Small intestine (tissue), 7 donors: ENCODE measurements around the gene ATP2A2. TPM values are rescaled to one million over a fixed set of nuclear protein-coding genes. Genes with fewer than 3 reads are reported as not detected.

ENCODE experiments used
- DNase-seq, 2 donors: peaks; one replicate each; pipeline versions ENCODE4 v3.0.0 to v3.0.0-alpha.2; 2013
- FAIRE-seq: peaks from 2 replicates; lab custom pipeline; 2012; peaks lifted over from hg19 to GRCh38; lab: Jason Lieb, UNC
- H3K27ac ChIP-seq, 3 donors: one replicate each; pipeline ENCODE4 v1.5.1; 2013; ENCODE audit warnings: low read length in 2 of 3, mild to moderate bottlenecking in 2 of 3, control low read depth in 1 of 3, inconsistent platforms in 1 of 3, low read depth in 1 of 3, moderate library complexity in 1 of 3
- H3K27me3 ChIP-seq, 3 donors: one replicate each; pipeline ENCODE4 v1.6.1; 2013; ENCODE audit warnings: low read length in 3 of 3, inconsistent platforms in 1 of 3; ENCODE audit not compliant: control insufficient read depth in 3 of 3, insufficient read depth in 3 of 3
- H3K36me3 ChIP-seq, 3 donors: one replicate each; pipeline ENCODE4 v1.6.1; 2013; ENCODE audit warnings: low read length in 3 of 3, inconsistent platforms in 1 of 3, low read depth in 1 of 3, mild to moderate bottlenecking in 1 of 3, moderate library complexity in 1 of 3; ENCODE audit not compliant: control insufficient read depth in 3 of 3, insufficient read depth in 2 of 3
- H3K4me1 ChIP-seq, 3 donors: one replicate each; pipeline ENCODE4 v1.6.1; 2013; ENCODE audit warnings: low read length in 2 of 3, inconsistent platforms in 1 of 3, low read depth in 1 of 3, mild to moderate bottlenecking in 1 of 3, moderate library complexity in 1 of 3; ENCODE audit not compliant: control insufficient read depth in 3 of 3, insufficient read depth in 2 of 3
- H3K4me3 ChIP-seq, 3 donors: one replicate each; pipeline ENCODE4 v1.5.1; 2013; ENCODE audit warnings: low read length in 3 of 3, control low read depth in 1 of 3, inconsistent platforms in 1 of 3, low read depth in 1 of 3, mild to moderate bottlenecking in 1 of 3, moderate library complexity in 1 of 3
- H3K9me3 ChIP-seq, 2 donors: one replicate each; pipeline ENCODE4 v1.6.1; 2013; ENCODE audit warnings: low read depth in 1 of 2, low read length in 1 of 2; ENCODE audit not compliant: control insufficient read depth in 2 of 2, insufficient read depth in 1 of 2
- WGBS, 3 donors: extraction: QIAGEN DNeasy Blood & Tissue Kit; methylation state at CpG; one replicate each; pipeline ENCODE4 v1.1.7; 2013; 5-methylcytosine and 5-hydroxymethylcytosine counted together
- polyA plus RNA-seq, 4 donors: library from polyadenylated mRNA; stranded (reverse) in 3 of 4; unstranded in 1 of 4; fragments of 200-250 nt in 3 of 4; fragments of 120-200 nt in 1 of 4; gene quantifications; one replicate each; pipeline versions ENCODE4 v1.2.1 to v1.2.3, GENCODE V29; 2013
- donor health status: healthy with polysubstance abuse.
- donor health status: control.
- donor health status: control.
- donor health status: Bipolar disorder and iron deficiency.
- donor health status: healthy.

Gene ATP2A2
- polyA plus RNA-seq, 4 donors = 14.8 to 134 (median 61.2) TPM

GRCh38 chr12:110266381-110266960 lies 14.6 kb upstream of the ATP2A2 start:
- H3K4me1 ChIP-seq = peaks cover 3 to 18% (median 10%) of the 10 kb centered on the region in 3 donors
- no peak overlapping the region for H3K4me3 ChIP-seq
- no peaks in the 10 kb centered on the region for H3K36me3 ChIP-seq
- no peaks in the 10 kb centered on the region for H3K27me3 ChIP-seq
- WGBS, 3 donors = 66 to 77% (median 76%) methylated on average over 5 of the region's 5 CpGs
- no peaks in the 10 kb centered on the region for H3K9me3 ChIP-seq
- DNase-seq (no peak), FAIRE-seq (no peak)
- H3K27ac ChIP-seq = peak overlapping the region in 2 of 3 donors; percentile 10 to 81

DNA sequence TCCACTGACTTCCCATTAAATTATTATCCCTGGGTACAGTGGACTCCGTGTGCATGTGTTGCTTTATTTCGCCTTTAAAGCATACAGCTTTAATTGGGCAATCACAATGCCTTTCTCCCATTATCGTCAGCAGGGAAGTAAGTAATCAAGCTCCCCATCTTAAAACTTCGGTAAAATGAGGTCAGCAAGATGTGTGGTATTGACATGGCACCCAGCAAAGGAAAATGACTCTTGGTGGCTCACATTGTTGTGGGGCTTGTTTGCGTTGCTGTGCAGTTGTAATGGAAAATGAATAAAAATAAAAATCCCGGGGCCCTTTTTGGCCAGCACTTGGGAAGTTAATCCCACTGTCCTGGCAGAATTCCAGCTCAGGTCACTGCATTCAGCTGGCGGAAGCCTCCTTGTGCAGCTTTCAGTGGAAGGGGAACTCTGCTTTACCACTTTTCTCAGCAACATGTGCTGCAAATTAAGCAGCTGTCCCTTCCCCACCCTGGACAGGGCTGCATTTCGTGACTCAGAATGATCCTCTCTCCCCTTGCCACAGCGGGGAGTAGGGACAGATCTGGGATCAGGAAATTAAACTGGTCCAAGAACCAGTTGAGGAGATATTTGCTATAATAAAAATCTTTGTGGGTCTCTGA lies 13.9 kb upstream of the ATP2A2 start:
- H3K9me3 ChIP-seq = no peaks in the 10 kb centered on the region
- H3K36me3 ChIP-seq = no peaks in the 10 kb centered on the region
- DNase-seq = peak in 1 of 2 donors; percentile 40
- FAIRE-seq = no peak
- peaks cover 3 to 18% (median 10%) of the 10 kb centered on the region in 3 donors for H3K4me1 ChIP-seq
- H3K4me3 ChIP-seq = no peak overlapping the region
- H3K27ac ChIP-seq = peak overlapping the region in 2 of 3 donors; percentile 10 to 81
- WGBS, 3 donors = 15 to 29% (median 25%) methylated on average over 9 of the region's 9 CpGs
- no peaks in the 10 kb centered on the region for H3K27me3 ChIP-seq

GRCh38 chr12:110269622-110270124 lies 11.4 kb upstream of the ATP2A2 start:
- Histone ChIP-seq H3K27me3 (no peaks in the 10 kb centered on the region), H3K4me3 (no peak overlapping the region), H3K27ac (peak overlapping the region in 2 of 3 donors; percentile 43 to 55), H3K4me1 (peaks cover 3 to 18% (median 10%) of the 10 kb centered on the region in 3 donors), H3K9me3 (no peaks in the 10 kb centered on the region), H3K36me3 (no peaks in the 10 kb centered on the region)
- 44 to 59% (median 56%) methylated on average over 8 of the region's 8 CpGs for WGBS, 3 donors
- FAIRE-seq (no peak), DNase-seq (no peak)

DNA sequence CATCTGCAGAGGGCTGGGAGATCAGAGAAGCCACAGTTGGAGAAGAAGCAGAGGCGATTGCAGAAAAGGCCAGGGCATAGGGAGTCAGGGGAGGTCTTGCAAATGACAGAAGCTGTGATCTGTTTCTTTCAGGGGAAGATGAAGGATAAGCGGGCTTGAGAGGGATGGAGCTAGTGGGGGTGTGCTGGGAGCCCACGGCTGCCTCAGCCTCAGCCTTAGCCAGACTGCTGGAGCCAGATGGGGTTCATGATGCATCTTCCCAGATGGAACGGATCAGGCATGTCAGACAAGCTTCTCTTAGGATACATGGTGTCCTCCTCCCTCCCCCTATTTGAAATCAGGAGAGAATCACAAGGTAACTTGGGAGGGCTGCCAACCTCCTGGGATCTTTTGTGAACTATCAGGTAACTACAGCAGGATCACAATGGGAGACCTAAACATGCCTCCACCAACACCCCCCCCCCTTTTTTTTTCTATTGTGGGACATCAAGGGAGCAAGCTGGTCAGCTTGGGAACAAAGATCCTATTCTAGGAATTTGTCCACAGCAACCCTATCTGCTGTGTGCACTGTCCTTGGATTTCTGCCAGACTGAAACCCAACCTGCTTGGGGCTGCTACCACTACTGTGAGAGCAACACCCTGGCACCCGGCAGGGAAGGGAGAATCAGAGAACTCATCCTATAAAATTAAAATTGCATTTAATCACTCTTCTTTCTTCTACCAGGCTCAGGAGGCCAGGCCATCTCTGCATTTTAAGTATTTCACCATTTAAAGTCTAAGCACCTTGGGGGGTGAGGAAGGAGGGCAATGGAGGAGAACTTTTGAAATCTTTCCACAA lies 10.7 kb upstream of the ATP2A2 start:
- FAIRE-seq = no peak

DNA sequence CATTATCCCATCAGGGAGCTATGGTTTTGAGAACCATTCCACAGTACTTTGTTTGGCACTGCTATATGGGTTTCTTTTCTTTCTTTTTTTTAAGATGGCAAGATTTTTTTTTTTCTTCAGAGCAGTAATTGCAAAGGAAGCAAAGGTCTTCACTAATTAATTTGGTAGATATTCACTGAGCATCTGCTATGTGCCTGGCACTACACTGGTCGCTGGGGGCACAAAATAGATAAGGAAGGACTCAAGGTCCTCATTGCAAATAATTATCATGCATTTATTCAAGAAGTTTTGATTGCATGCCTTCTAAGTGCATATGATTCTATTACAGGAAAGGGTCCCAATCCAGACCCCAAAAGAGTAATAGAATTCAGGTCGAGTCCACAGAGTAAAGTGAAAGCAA lies 10.0 kb upstream of the ATP2A2 start:
- Histone ChIP-seq H3K36me3 (no peaks in the 10 kb centered on the region), H3K27me3 (no peaks in the 10 kb centered on the region), H3K4me1 (peaks cover 3 to 18% (median 10%) of the 10 kb centered on the region in 3 donors), H3K4me3 (no peak overlapping the region), H3K9me3 (no peaks in the 10 kb centered on the region), H3K27ac (no peak overlapping the region)
- 15 to 58% (median 41%) methylated on average over 2 of the region's 2 CpGs for WGBS, 3 donors
- FAIRE-seq (no peak), DNase-seq (no peak)

More for the DNA sequence above, 10.7 kb upstream of the ATP2A2 start:
- no peaks in the 10 kb centered on the region for H3K27me3 ChIP-seq
- H3K27ac ChIP-seq = peak overlapping the region in 2 of 3 donors; percentile 43 to 47
- H3K4me3 ChIP-seq = no peak overlapping the region
- H3K36me3 ChIP-seq = no peaks in the 10 kb centered on the region
- H3K9me3 ChIP-seq = no peaks in the 10 kb centered on the region
- WGBS, 3 donors = 59 to 72% (median 68%) methylated on average over 5 of the region's 5 CpGs
- peaks cover 3 to 18% (median 10%) of the 10 kb centered on the region in 3 donors for H3K4me1 ChIP-seq
- no peak for DNase-seq

- Histone ChIP-seq H3K9me3 (no peaks in the 10 kb centered on the region), H3K4me3 (no peak overlapping the region), H3K27me3 (no peaks in the 10 kb centered on the region), H3K36me3 (no peaks in the 10 kb centered on the region), H3K27ac (no peak overlapping the region), H3K4me1 (peaks cover 0 to 9% (median 2%) of the 10 kb centered on the region in 3 donors)
- DNase-seq (no peak), FAIRE-seq (no peak)
- WGBS, 3 donors = 71 to 83% (median 79%) methylated on average over 2 of the region's 2 CpGs
These were observed 3.4 kb upstream of the ATP2A2 start for GRCh38 chr12:110277530-110278254.

- FAIRE-seq (no peak), DNase-seq (no peak)
- Histone ChIP-seq H3K4me3 (no peak overlapping the region), H3K27me3 (no peaks in the 10 kb centered on the region), H3K4me1 (peaks cover 0 to 9% (median 4%) of the 10 kb centered on the region in 3 donors), H3K27ac (no peak overlapping the region), H3K9me3 (no peaks in the 10 kb centered on the region), H3K36me3 (no peaks in the 10 kb centered on the region)
- 82 to 95% (median 84%) methylated on average over 1 of the region's 1 CpG for WGBS, 3 donors
These were observed 2.9 kb upstream of the ATP2A2 start for GRCh38 chr12:110278255-110278536.
